GM12864 (cell line): ENCODE measurements around the gene MRPS27.

Source experiments
- DNase-seq: peaks from one replicate; pipeline ENCODE4 v3.0.0-alpha.2; 2011; ENCODE audit warnings: low read depth
- H3K4me3 ChIP-seq: 2 replicates; pipeline ENCODE4 v1.5.1; 2011; ENCODE audit warnings: mild to moderate bottlenecking, low read depth, low read length, control low read depth
- TF ChIP-seq, protein P1 (sequence below): IDR thresholded peaks from 2 replicates; pipeline ENCODE4 v1.5.1; 2011; ENCODE audit warnings: low read depth, mild to moderate bottlenecking, moderate library complexity, low read length, control low read depth, inconsistent platforms; ENCODE audit errors: missing control alignments

Gene MRPS27

GRCh38 chr5:72237415-72237814, 82.6 kb downstream of the MRPS27 start:
- H3K4me3 ChIP-seq, result no peak overlapping the region
- no peak for DNase-seq
- TF ChIP-seq, protein P1, sequence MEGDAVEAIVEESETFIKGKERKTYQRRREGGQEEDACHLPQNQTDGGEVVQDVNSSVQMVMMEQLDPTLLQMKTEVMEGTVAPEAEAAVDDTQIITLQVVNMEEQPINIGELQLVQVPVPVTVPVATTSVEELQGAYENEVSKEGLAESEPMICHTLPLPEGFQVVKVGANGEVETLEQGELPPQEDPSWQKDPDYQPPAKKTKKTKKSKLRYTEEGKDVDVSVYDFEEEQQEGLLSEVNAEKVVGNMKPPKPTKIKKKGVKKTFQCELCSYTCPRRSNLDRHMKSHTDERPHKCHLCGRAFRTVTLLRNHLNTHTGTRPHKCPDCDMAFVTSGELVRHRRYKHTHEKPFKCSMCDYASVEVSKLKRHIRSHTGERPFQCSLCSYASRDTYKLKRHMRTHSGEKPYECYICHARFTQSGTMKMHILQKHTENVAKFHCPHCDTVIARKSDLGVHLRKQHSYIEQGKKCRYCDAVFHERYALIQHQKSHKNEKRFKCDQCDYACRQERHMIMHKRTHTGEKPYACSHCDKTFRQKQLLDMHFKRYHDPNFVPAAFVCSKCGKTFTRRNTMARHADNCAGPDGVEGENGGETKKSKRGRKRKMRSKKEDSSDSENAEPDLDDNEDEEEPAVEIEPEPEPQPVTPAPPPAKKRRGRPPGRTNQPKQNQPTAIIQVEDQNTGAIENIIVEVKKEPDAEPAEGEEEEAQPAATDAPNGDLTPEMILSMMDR, result no peak

DNA sequence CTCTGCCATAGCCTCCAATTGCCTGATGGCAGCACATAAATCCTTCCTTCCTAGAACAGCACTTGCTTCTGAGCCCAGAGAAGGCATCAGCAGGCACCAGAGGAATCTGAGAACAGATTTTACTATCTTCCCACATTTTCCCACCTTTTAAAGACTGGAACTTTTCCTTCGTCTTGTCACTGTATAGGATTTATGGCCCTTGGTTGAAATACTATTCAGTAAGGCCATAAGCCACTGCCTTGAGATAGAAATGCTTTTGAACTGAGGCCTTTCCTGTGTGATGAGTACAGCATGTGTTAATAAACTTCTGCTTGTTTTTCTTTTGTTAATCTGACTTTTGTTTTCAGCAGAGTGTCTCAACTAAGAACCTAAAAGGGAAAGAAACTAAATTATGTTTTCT, 84.3 kb downstream of the MRPS27 start:
- DNase-seq, result no peak
- no peak overlapping the region for H3K4me3 ChIP-seq
- TF ChIP-seq, protein P1, result no peak

DNA sequence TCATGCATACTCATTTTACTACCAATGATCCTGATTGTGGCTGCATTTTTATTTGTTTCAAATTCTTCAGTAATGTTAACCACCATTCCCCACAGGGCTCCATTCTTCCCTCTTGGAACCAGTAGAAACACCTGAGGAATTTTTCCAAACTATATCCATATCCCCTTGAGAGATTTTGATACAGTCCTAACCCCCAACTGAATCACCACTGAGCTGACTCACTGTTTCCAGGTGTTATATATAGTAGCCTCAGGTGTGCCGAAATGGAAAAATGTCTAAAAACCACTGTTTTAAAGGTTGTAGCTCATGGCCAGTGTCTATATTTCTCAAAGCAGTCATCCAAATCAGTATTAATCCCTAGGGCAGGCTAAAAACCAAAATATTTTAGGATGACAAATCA, 85.2 kb downstream of the MRPS27 start:
- H3K4me3 ChIP-seq, result no peak overlapping the region

DNA sequence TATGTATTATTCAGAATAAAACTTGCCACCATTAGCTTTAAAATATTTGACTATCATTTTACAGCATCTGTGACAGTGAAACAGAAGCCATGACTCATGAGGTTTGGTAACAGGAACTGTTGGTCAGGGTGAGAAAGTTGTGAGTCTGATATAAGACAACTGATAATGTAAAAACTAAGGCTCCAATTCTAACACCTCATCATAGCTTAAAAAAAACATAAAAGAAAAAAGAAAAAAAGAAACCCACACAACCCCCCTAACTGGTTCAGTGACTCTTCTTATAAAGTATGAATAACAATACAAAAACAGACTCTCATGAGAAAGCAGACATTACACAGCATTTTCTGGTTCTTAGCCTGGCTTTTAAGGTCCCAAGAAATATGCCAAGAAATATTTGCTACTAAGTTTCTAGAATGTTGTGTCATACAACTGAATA, 85.8 kb downstream of the MRPS27 start:
- no peak overlapping the region for H3K4me3 ChIP-seq
- TF ChIP-seq, protein P1, result no peak
- peak; percentile 29 for DNase-seq

More for the DNA sequence above, 85.2 kb downstream of the MRPS27 start:
- TF ChIP-seq, protein P1, result no peak
- DNase-seq, result no peak

- H3K4me3 ChIP-seq, result no peak overlapping the region
- DNase-seq, result no peak
- TF ChIP-seq, protein P1, result no peak
Measured at GRCh38 chr5:72233835-72234234, 86.2 kb downstream of the MRPS27 start.

- H3K4me3 ChIP-seq, result no peak overlapping the region
- DNase-seq, result no peak
- TF ChIP-seq, protein P1, result no peak
Measured at GRCh38 chr5:72232838-72233237, 87.2 kb downstream of the MRPS27 start.

DNA sequence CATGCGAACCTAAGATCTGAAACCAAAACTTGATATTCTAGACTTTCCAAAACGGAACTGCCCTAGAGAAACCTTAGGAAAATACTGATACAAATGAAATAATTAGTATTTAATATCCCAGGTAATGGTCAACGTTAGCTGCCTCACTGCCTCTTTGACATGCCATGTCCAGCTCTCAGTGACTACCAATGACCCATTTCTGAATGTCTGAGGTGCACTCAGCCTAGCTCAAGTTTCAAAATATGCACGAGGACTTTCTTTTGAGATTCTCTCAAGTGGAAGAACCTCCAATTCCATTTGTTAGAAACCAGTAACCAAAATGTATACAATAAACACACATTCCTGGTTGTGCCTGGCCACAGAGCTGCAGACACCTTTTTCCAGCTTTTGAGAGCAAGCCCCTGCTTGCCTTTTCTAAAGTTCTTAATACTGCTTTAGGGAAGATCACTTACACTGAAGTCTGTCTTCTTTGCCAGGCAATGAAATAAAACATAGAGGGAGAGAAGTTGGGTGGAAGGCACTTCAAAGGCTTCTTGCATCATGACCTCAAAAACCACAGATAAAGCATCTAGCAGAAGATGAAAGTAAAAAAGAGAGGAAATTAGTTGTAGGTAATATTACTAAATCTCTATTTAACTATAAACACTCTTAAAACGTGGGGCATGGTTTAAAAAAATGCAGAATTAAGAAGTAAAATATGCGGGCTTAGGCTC, 87.9 kb downstream of the MRPS27 start:
- no peak for DNase-seq
- TF ChIP-seq, protein P1, result no peak
- no peak overlapping the region for H3K4me3 ChIP-seq
